GM21390 (cell line): ENCODE data around the gene CYB5B.

Source experiments
- ATAC-seq: cut with Tn5 transposase; IDR thresholded peaks from one replicate; pipeline ENCODE4 v1.9.1; 2021; ENCODE audit not compliant: unreplicated experiment

CYB5B gene

GRCh38 chr16:69443927-69444631 is 19.7 kb downstream of the CYB5B start:
- ATAC-seq = no peak

GRCh38 chr16:69444873-69445517 is 20.6 kb downstream of the CYB5B start:
- ATAC-seq = peak; percentile 48

GRCh38 chr16:69448470-69449193 is 24.2 kb downstream of the CYB5B start:
- ATAC-seq = no peak

GRCh38 chr16:69451166-69451565 is 26.7 kb downstream of the CYB5B start:
- ATAC-seq = no peak

- ATAC-seq = no peak
Measured at GRCh38 chr16:69453936-69454335, 29.5 kb downstream of the CYB5B start.

- ATAC-seq = no peak
Measured at GRCh38 chr16:69463876-69464275, 39.5 kb downstream of the CYB5B start.

- ATAC-seq = no peak
Measured at GRCh38 chr16:69465083-69465721, 40.8 kb downstream of the CYB5B start.

- ATAC-seq = no peak
Measured at GRCh38 chr16:69465881-69466280, 41.5 kb downstream of the CYB5B start.

GRCh38 chr16:69466547-69466946 is 42.1 kb downstream of the CYB5B start:
- no peak for ATAC-seq

- no peak for ATAC-seq
Measured at GRCh38 chr16:69467080-69467479, 42.7 kb downstream of the CYB5B start.

- ATAC-seq = no peak
Measured at GRCh38 chr16:69467531-69468204, 43.2 kb downstream of the CYB5B start.

- ATAC-seq = peak; percentile 69
Measured at GRCh38 chr16:69469807-69470561, 45.6 kb downstream of the CYB5B start.

- no peak for ATAC-seq
Measured at GRCh38 chr16:69471121-69471520, 46.7 kb downstream of the CYB5B start.

- no peak for ATAC-seq
Measured at GRCh38 chr16:69474408-69474807, 50.0 kb downstream of the CYB5B start.

GRCh38 chr16:69476920-69477443 is 52.6 kb downstream of the CYB5B start:
- ATAC-seq = no peak

- no peak for ATAC-seq
Measured at GRCh38 chr16:69477546-69477945, 53.1 kb downstream of the CYB5B start.

- ATAC-seq = no peak
Measured at GRCh38 chr16:69478685-69479084, 54.3 kb downstream of the CYB5B start.

GRCh38 chr16:69479775-69480174 is 55.4 kb downstream of the CYB5B start:
- no peak for ATAC-seq

- ATAC-seq = no peak
Measured at GRCh38 chr16:69481901-69482341, 57.5 kb downstream of the CYB5B start.

- no peak for ATAC-seq
Measured at GRCh38 chr16:69482410-69482991, 58.1 kb downstream of the CYB5B start.
